Activated gamma-delta T cell treated with Interleukin-2 at 50 U/mL for 16 hours (primary cell): ENCODE data around the gene OR5B2.
"Not testable (repeated sequence)": the region's sequence is repeated elsewhere in the genome, so short reads cannot be mapped to it uniquely, and the experiment has no call there.

Source experiments
- DNase-seq: peaks from one replicate; pipeline ENCODE4 v3.0.0-alpha.2; 2020

OR5B2 gene

GRCh38 chr11:58428021-58428420, at the start of gene OR5B2:
Gene OR5B2 (minus strand): TSS chr11:58428121. CDS start chr11:58423261, 4,860 bp downstream.
- DNase-seq, result no peak

DNA sequence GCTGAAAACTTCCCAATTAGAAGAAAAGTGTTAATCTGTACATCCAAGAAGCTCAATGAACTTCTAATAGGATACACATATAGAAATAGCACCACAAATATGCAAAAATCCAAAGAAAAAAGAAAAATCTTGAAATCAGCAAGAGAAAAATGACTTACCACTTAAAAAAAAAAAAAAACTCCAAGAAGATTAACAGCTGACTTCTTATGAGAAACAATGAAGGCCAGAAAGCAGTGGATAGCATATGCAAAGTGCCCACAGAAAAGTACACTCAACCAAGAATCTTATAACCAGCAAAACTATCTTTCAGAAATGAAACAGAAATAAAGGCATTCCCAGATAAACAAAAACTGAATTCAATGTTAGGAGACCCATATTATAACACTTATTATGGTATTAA, 44.0 kb upstream of the OR5B2 start:
- DNase-seq, result no peak

GRCh38 chr11:58466293-58466692, 38.4 kb upstream of the OR5B2 start:
- no peak for DNase-seq

- DNase-seq, result no peak
Measured at GRCh38 chr11:58465690-58466089, 37.8 kb upstream of the OR5B2 start.

GRCh38 chr11:58451585-58451984, 23.7 kb upstream of the OR5B2 start:
- no peak for DNase-seq

DNA sequence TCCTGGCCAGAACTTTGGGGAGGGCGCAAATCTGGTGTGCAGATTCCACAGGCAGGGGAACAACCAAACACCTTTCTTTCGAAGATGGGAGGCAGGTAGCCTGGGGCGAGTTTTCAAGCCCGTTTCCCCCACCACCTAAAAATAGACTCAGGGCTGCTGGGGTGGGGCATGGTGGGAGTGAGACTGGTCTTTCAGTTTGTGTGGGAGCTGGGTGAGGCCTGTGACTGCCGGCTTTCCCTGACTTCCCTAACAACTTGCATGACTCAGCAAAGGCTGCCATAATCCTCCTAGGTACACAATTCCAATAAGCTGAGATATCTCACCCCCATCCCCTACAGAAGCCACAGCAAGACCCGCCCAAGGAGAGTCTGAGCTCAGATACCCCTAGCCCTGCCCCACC, 18.4 kb upstream of the OR5B2 start:
- DNase-seq, result no peak

DNA sequence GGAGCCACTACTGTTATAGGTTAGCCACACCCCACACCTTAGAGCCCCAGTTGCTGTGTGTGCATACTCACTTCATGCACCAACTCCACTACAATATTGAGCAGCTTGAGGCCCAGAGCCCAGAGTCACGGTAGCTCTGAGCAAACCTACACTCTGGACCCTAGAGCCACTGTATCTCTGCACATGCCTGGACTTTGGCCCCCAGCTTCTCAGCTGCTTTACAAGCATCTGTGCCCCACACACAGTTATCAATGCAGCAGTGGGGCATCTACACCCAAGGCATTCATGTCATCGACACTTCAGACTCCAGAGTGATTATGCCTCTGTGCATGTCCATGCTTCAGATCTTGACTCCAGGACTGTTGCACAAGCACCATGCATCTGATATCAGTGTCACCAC, 16.4 kb upstream of the OR5B2 start:
- no peak for DNase-seq

DNA sequence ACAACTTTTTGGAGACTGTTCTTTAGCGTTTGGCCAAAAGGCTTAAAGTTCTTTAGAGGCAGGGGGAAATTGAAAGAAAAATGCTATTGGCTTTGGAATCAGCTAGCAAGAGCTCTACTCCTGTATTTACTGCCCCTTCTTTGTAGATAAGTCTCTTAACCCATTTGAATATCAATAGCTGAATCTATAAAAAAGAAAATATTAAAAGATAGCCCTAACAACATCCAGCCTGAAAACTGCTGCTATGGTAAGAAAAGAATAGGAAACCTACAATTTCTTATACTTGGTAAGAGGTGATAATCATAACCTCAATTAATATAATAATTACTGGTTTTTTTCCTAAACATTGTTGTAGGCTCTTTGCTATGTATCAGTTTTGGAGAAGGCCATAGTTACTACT, 14.2 kb upstream of the OR5B2 start, which contains the start of gene OR5B12:
Gene OR5B12 (minus strand): TSS at position 101 of the 400 bp plus-strand sequence. CDS start 2,085 bp downstream, outside the sequence.
- DNase-seq, result no peak

DNA sequence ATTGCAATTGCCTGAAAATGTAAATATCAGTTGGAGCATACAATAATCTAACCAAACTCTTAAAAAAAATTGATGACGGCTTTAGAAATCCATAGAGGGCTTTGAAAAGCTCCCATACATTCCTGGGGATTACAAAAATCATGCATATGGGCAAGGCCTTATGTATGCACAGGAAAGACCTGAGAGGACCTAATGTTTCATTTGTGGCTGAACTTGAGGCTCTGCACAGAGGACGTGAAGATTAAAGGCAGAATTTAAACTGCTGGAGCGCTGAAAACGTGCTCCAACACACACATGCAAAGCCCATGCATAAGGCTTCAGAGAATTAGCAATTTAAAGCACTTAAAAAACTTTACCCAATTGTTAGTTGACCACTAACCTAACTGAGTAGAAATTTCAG, 10.6 kb upstream of the OR5B2 start:
- DNase-seq, result no peak

DNA sequence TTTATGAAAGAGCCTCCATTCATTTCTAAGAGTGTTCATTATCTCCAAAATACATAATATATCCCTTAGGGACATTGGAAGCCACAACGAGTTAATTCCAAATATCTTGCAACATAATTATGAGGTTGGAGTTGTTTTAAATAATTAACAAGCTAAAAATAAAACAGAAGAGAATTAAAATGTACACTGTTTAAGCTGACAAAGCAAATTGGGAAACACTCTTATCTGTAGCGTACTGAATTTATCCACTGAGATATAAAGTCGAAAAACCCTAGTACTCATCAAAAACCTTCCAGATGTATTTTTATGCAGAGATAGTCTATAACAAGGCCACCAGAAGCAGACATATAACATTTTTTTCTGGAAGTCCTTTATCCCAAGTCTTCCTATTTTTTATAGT, 6.3 kb upstream of the OR5B2 start:
- DNase-seq, result no peak

DNA sequence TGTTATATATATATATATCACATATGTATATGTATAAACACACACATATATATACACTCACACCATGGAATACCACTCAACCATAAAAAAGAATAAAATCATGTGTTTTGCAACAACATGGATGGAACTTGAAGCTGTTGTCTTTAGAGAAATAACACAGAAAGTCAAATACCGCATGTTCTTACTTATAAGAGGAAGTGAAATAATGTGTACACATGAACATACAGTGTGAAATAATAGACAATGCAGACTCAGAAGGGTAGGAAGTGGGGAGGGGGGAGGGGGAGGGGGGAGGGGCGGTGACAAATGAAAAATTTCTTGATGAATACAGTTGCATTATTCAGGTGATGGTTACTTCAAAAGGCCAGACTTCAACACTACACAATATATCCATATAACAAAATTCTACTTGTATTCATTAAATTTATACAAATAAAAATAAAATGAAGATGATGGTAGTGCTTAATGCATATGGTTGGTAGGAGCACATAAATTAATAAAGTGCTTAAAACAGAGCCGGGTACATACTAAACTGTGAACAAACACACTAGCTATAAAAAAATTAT, 5.8 kb upstream of the OR5B2 start:
- DNase-seq, result no peak

- DNase-seq, result no peak
Measured at GRCh38 chr11:58429273-58429672, 1.4 kb upstream of the OR5B2 start.

DNA sequence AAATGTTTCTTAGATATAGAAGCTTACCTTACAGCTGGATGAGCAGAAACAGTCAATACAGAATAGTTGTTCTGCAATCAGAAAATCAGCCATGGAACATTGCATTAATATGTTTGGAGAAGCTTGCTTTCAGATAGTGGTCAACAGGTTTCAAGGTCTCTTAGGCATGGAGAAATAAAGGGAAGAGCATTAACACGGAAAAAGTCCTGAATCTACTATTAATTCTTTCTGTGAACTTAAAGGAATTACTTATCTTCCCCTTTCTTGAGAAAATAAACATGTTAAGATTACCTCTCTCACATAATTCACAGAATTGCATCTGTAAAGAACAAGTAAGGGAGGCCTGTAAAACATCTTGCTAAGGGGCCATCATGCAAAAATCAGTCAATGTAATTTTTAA, 21.1 kb downstream of the OR5B2 start, which contains the start of gene OR5B3:
Gene OR5B3 (minus strand): TSS at position 101 of the 400 bp plus-strand sequence. CDS start 3,465 bp downstream, outside the sequence.
- DNase-seq, result no peak

- not testable (repeated sequence) for DNase-seq
Measured at GRCh38 chr11:58399622-58400021, 28.3 kb downstream of the OR5B2 start.

DNA sequence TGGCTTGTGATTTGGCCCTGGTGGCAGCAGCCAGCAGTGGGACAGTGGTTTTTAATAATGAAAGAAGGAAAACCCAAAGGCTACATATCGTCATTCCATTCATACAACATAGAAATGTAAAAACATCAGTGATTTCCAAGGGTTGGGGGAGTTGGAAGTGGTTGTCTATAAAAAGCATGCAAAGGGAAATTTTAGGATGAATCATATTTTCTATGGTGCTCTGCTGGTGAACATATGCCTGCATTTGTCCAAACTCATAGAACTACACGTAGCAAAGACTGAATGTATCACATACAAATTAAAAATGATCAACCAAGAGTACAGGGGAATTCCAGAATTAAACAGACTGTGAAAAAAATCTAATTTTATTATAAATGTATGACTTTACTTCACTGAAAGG, 32.3 kb downstream of the OR5B2 start:
- DNase-seq, result no peak

DNA sequence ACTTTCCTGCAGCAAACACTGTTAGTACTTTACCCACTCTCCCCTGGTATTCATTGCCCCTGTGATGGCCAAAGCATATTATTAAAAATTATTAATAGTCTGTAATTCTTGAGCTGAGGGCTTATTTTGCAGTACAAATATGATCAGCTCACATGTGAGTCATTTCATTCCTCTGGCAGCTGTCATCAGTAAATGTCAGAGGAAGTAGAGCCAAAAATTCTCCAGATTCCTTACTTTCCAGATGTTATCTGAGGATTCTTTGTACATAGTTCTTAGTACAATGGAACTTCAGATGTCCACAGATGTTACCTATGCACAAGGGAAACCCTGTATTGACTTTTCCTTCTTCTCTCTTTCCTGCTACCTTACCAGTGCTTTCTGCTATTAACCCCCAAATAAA, 33.7 kb downstream of the OR5B2 start:
- DNase-seq, result no peak

GRCh38 chr11:58392746-58393145, 35.2 kb downstream of the OR5B2 start:
- no peak for DNase-seq

GRCh38 chr11:58391879-58392278, 36.0 kb downstream of the OR5B2 start:
- no peak for DNase-seq

DNA sequence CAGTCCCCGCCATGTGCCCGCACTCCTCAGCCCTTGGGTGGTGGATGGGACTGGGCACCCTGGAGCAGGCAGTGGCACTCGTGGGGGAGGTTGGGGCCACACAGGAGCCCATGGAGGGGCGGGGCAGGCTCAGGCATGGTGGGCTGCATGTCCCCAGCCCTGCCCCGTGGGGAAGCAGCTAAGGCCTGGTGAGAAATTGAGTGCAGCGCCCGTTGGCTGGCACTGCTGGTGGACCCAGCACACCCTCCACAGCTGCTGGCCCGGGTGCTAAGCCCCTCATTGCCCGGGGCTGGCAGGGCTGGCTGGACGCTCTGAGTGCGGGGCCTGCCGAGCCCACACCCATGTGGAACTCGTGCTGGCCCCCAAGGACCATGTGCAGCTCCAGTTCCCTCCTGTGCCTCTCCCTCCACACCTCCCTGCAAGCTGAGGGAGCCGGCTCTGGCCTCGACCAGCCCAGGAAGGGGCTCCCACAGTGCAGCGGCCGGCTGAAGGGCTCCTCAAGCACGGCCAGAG, 37.3 kb downstream of the OR5B2 start:
- no peak for DNase-seq
